ENCODE measurements around the gene PPP1R17. TPM values are rescaled to one million over a fixed set of nuclear protein-coding genes. Genes with fewer than 3 reads are reported as not detected.
A peak's percentile ranks its signal among the peaks of the same experiment; 100 is the strongest.

Gene PPP1R17
- total and polyA plus RNA-seq, 2 experiments from 2014 or later: 0.52 to 2.4 TPM

DNA sequence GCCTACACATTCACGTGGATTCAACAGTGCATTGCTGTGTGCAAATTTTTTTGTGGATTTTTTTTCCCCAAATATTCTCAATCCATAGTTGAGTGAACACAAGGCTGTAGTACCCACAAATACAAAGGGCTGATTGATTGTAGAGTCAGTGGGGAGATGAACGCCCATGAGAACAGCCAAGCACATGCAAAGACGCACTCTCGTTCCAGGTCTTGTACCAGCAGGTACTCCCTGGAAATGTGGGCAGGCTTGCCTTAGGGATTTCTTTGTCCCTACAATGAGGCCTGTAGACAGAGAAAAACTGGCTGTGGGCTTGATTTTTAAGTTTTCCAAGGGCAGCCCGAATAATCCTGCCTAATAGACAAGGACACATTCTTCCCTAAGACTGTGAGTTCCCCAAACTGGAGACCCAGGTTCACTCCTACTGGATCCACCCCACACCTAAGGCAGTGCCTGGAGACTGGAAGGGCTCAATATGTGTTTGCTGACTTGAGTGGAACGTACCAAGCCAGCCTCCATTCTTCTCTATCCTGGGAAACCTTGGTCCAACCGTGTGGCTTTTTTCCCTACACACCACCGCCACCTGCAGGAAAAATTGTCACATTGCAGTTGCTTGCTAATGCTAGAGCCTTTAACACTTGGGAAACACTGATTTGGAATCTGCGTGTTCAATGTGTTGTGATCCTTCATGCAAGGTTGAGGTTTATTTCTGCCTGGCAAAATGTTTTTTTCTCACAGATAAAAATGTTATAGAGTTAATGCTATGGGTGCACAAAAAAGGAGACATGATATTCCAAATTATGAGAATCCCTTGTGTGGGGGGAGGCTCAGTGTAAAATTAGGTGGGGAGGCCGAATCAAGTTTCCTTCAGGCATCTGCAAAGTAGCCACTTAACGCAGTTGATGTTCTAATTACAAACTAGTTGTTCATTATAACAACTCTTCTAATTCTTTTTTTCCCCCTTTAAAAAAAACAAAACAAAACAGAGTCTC lies 49.3 kb downstream of the PPP1R17 start:
- no peaks in the 10 kb centered on the region for H4K20me1 ChIP-seq (replicated peaks; ENCODE audit: insufficient read depth)

DNA sequence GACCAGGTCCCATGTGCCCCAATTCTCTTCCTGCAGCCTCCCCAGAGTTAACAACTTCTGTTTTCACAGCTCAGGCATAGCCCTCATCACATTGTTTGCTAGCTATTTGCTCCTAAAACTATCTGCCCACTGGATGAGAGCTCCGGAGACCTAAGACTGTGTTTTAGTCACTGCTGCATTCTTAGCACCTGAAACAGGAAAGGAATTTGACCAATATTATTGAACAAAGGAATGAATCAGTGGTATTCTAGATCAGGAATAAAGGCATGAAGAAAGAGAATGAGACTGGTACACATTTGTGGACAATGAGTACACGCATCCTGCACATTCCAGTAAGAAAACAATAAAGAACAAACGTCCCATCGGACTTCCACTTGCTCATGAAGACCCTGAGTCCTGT lies 54.8 kb downstream of the PPP1R17 start:
- no peak for ATAC-seq
- no peak overlapping the region for H3K27ac ChIP-seq (ENCODE audit: low read depth)
- no peaks in the 10 kb centered on the region for H3K9me2 ChIP-seq (ENCODE audit: insufficient read depth)
- DNase-seq (ENCODE audit: low spot score): no peak
- no peaks in the 10 kb centered on the region for H3K4me1 ChIP-seq (ENCODE audit: insufficient read depth)
- no peaks in the 10 kb centered on the region for H3K36me3 ChIP-seq (ENCODE audit: insufficient read depth)
- H4K20me1 ChIP-seq (replicated peaks; ENCODE audit: insufficient read depth): no peaks in the 10 kb centered on the region
- H3K4me3 ChIP-seq: no peak overlapping the region
- H3K79me2 ChIP-seq (replicated peaks; ENCODE audit: insufficient read depth): no peaks in the 10 kb centered on the region
- no peaks in the 10 kb centered on the region for H3F3A ChIP-seq (replicated peaks; ENCODE audit: low read depth)
- H3K4me1 Mint-ChIP-seq: no peaks in the 10 kb centered on the region
- peaks cover 16% of the 10 kb centered on the region for H3K27me3 Mint-ChIP-seq (ENCODE audit: insufficient read depth, low read depth, poor library complexity)
- H2AFZ ChIP-seq: no peak overlapping the region
- H3K27me3 ChIP-seq (ENCODE audit: insufficient read depth): peaks cover 19% of the 10 kb centered on the region; the same call in 1 of the 2 replicates
- H3K27ac Mint-ChIP-seq: no peak overlapping the region
- H3K9me3 Mint-ChIP-seq: no peaks in the 10 kb centered on the region; the same call in 1 of the 3 replicates
- H3K4me3 Mint-ChIP-seq: no peak overlapping the region
- no peaks in the 10 kb centered on the region for H3K36me3 Mint-ChIP-seq (ENCODE audit: low read depth)
- H3K4me2 ChIP-seq: no peak overlapping the region
- TF ChIP-seq POLR2AphosphoS5 (IDR thresholded peaks at IDR 0.05; ENCODE audit: low read depth) (no peak), ZNF331 (CRISPR knock-in tag; IDR thresholded peaks at IDR 0.05; ENCODE audit: low read depth) (no peak), NANOG (IDR thresholded peaks at IDR 0.05; ENCODE audit: borderline replicate concordance) (no peak), ZNF114 (CRISPR knock-in tag; IDR thresholded peaks at IDR 0.05) (no peak), STAT1 (IDR thresholded peaks at IDR 0.05; ENCODE audit: unreplicated experiment) (no peak), EZH2 (IDR thresholded peaks at IDR 0.05; ENCODE audit: low read depth, unreplicated experiment) (no peak)
- TF ChIP-seq, protein P1, sequence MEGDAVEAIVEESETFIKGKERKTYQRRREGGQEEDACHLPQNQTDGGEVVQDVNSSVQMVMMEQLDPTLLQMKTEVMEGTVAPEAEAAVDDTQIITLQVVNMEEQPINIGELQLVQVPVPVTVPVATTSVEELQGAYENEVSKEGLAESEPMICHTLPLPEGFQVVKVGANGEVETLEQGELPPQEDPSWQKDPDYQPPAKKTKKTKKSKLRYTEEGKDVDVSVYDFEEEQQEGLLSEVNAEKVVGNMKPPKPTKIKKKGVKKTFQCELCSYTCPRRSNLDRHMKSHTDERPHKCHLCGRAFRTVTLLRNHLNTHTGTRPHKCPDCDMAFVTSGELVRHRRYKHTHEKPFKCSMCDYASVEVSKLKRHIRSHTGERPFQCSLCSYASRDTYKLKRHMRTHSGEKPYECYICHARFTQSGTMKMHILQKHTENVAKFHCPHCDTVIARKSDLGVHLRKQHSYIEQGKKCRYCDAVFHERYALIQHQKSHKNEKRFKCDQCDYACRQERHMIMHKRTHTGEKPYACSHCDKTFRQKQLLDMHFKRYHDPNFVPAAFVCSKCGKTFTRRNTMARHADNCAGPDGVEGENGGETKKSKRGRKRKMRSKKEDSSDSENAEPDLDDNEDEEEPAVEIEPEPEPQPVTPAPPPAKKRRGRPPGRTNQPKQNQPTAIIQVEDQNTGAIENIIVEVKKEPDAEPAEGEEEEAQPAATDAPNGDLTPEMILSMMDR (conservative IDR thresholded peaks at IDR 0.05; ENCODE audit: low read depth in 2 of 2): no peak
- TF ChIP-seq, protein P2, sequence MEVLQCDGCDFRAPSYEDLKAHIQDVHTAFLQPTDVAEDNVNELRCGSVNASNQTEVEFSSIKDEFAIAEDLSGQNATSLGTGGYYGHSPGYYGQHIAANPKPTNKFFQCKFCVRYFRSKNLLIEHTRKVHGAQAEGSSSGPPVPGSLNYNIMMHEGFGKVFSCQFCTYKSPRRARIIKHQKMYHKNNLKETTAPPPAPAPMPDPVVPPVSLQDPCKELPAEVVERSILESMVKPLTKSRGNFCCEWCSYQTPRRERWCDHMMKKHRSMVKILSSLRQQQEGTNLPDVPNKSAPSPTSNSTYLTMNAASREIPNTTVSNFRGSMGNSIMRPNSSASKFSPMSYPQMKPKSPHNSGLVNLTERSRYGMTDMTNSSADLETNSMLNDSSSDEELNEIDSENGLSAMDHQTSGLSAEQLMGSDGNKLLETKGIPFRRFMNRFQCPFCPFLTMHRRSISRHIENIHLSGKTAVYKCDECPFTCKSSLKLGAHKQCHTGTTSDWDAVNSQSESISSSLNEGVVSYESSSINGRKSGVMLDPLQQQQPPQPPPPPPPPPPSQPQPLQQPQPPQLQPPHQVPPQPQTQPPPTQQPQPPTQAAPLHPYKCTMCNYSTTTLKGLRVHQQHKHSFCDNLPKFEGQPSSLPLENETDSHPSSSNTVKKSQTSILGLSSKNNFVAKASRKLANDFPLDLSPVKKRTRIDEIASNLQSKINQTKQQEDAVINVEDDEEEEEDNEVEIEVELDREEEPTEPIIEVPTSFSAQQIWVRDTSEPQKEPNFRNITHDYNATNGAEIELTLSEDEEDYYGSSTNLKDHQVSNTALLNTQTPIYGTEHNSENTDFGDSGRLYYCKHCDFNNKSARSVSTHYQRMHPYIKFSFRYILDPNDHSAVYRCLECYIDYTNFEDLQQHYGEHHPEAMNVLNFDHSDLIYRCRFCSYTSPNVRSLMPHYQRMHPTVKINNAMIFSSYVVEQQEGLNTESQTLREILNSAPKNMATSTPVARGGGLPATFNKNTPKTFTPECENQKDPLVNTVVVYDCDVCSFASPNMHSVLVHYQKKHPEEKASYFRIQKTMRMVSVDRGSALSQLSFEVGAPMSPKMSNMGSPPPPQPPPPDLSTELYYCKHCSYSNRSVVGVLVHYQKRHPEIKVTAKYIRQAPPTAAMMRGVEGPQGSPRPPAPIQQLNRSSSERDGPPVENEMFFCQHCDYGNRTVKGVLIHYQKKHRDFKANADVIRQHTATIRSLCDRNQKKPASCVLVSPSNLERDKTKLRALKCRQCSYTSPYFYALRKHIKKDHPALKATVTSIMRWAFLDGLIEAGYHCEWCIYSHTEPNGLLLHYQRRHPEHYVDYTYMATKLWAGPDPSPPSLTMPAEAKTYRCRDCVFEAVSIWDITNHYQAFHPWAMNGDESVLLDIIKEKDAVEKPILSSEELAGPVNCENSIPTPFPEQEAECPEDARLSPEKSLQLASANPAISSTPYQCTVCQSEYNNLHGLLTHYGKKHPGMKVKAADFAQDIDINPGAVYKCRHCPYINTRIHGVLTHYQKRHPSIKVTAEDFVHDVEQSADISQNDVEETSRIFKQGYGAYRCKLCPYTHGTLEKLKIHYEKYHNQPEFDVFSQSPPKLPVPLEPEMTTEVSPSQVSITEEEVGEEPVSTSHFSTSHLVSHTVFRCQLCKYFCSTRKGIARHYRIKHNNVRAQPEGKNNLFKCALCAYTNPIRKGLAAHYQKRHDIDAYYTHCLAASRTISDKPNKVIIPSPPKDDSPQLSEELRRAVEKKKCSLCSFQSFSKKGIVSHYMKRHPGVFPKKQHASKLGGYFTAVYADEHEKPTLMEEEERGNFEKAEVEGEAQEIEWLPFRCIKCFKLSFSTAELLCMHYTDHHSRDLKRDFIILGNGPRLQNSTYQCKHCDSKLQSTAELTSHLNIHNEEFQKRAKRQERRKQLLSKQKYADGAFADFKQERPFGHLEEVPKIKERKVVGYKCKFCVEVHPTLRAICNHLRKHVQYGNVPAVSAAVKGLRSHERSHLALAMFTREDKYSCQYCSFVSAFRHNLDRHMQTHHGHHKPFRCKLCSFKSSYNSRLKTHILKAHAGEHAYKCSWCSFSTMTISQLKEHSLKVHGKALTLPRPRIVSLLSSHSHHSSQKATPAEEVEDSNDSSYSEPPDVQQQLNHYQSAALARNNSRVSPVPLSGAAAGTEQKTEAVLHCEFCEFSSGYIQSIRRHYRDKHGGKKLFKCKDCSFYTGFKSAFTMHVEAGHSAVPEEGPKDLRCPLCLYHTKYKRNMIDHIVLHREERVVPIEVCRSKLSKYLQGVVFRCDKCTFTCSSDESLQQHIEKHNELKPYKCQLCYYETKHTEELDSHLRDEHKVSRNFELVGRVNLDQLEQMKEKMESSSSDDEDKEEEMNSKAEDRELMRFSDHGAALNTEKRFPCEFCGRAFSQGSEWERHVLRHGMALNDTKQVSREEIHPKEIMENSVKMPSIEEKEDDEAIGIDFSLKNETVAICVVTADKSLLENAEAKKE (CRISPR knock-in tag; IDR thresholded peaks at IDR 0.05): no peak

More for the DNA sequence above, 49.3 kb downstream of the PPP1R17 start:
- peak overlapping the region; percentile 86; the same call in 1 of the 2 replicates for H2AFZ ChIP-seq
- no peak overlapping the region for H3K4me2 ChIP-seq
- no peaks in the 10 kb centered on the region for H3K27me3 Mint-ChIP-seq (ENCODE audit: insufficient read depth, low read depth, poor library complexity)
- no peaks in the 10 kb centered on the region for H3K36me3 Mint-ChIP-seq (ENCODE audit: low read depth)
- no peak overlapping the region for H3K4me3 Mint-ChIP-seq
- no peaks in the 10 kb centered on the region for H3K27me3 ChIP-seq (ENCODE audit: insufficient read depth)
- no peaks in the 10 kb centered on the region for H3K4me1 ChIP-seq (ENCODE audit: insufficient read depth)
- no peaks in the 10 kb centered on the region; the same call in 2 of the 3 replicates for H3K9me3 Mint-ChIP-seq
- peak; percentile 83 for DNase-seq (ENCODE audit: low spot score)
- TF ChIP-seq, protein P1 (conservative IDR thresholded peaks at IDR 0.05; ENCODE audit: low read depth in 2 of 2): peak; percentile 82 to 99
- no peak for TF ChIP-seq JUNB (IDR thresholded peaks at IDR 0.05; ENCODE audit: unreplicated experiment)
- H3K79me2 ChIP-seq (replicated peaks; ENCODE audit: insufficient read depth): no peaks in the 10 kb centered on the region
- no peaks in the 10 kb centered on the region for H3K36me3 ChIP-seq (ENCODE audit: insufficient read depth)
- H3K27ac Mint-ChIP-seq: no peak overlapping the region; the same call in 1 of the 2 replicates
- no peaks in the 10 kb centered on the region for H3F3A ChIP-seq (replicated peaks; ENCODE audit: low read depth)
- ATAC-seq: peak; percentile 94
- H3K27ac ChIP-seq (ENCODE audit: low read depth): no peak overlapping the region
- H3K4me3 ChIP-seq: no peak overlapping the region
- no peaks in the 10 kb centered on the region for H3K4me1 Mint-ChIP-seq
- no peaks in the 10 kb centered on the region for H3K9me2 ChIP-seq (ENCODE audit: insufficient read depth)
